ENCODE results near the gene BAIAP3.

GRCh38 chr16:1335996-1336395, 2.6 kb downstream of the BAIAP3 start:
- no peak for TF ChIP-seq POLR2A (IDR thresholded peaks at IDR 0.05)
- TF ChIP-seq, protein P1, sequence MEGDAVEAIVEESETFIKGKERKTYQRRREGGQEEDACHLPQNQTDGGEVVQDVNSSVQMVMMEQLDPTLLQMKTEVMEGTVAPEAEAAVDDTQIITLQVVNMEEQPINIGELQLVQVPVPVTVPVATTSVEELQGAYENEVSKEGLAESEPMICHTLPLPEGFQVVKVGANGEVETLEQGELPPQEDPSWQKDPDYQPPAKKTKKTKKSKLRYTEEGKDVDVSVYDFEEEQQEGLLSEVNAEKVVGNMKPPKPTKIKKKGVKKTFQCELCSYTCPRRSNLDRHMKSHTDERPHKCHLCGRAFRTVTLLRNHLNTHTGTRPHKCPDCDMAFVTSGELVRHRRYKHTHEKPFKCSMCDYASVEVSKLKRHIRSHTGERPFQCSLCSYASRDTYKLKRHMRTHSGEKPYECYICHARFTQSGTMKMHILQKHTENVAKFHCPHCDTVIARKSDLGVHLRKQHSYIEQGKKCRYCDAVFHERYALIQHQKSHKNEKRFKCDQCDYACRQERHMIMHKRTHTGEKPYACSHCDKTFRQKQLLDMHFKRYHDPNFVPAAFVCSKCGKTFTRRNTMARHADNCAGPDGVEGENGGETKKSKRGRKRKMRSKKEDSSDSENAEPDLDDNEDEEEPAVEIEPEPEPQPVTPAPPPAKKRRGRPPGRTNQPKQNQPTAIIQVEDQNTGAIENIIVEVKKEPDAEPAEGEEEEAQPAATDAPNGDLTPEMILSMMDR (IDR thresholded peaks at IDR 0.05), result no peak
